ENCODE measurements around the gene CAPN7. TPM values are rescaled to one million over a fixed set of nuclear protein-coding genes. Genes with fewer than 3 reads are reported as not detected.

The CAPN7 gene
- total RNA-seq, 4 donors from 2014 or later: 37.5 to 88.4 (median 59.5) TPM

GRCh38 chr3:15211937-15212336, 5.9 kb downstream of the CAPN7 start:
- Histone ChIP-seq H3K27ac (no peak overlapping the region), H3K36me3 (peaks cover 0 to 57% of the 10 kb centered on the region in 2 donors), H3K27me3 (no peaks in the 10 kb centered on the region), H3K4me3 (no peak overlapping the region), H3K4me1 (peaks cover 4 to 63% (median 16%) of the 10 kb centered on the region in 3 donors), H3K9me3 (no peaks in the 10 kb centered on the region)
- no peak for ATAC-seq
- TF ChIP-seq POLR2AphosphoS5 (IDR thresholded peaks at IDR 0.05) (no peak), CTCF (IDR thresholded peaks at IDR 0.05) (no peak), POLR2A (IDR thresholded peaks at IDR 0.05) (no peak), EP300 (IDR thresholded peaks at IDR 0.05) (no peak)

GRCh38 chr3:15214758-15215157, 8.7 kb downstream of the CAPN7 start:
- WGBS, 2 donors (ENCODE audit: low coverage in 1 of 2): 86% methylated on average over 1 of the region's 1 CpG; no CpG with 5 or more reads in 1 of the 2 donors
- H3K9me3 ChIP-seq: no peaks in the 10 kb centered on the region
- TF ChIP-seq POLR2A (IDR thresholded peaks at IDR 0.05) (no peak), CTCF (IDR thresholded peaks at IDR 0.05) (no peak), POLR2AphosphoS5 (IDR thresholded peaks at IDR 0.05) (no peak)
- H3K27ac ChIP-seq: no peak overlapping the region
- no peaks in the 10 kb centered on the region for H3K27me3 ChIP-seq
- no peak overlapping the region for H3K4me3 ChIP-seq
- peaks cover under 1 to 54% (median 10%) of the 10 kb centered on the region in 3 donors for H3K4me1 ChIP-seq
- peaks cover 8 to 85% of the 10 kb centered on the region in 2 donors for H3K36me3 ChIP-seq
- no peak for ATAC-seq

- Histone ChIP-seq H3K27me3 (no peaks in the 10 kb centered on the region), H3K27ac (no peak overlapping the region), H3K4me1 (peaks cover 0 to 42% (median 10%) of the 10 kb centered on the region in 3 donors), H3K4me3 (no peak overlapping the region), H3K36me3 (peaks cover 11 to 91% of the 10 kb centered on the region in 2 donors), H3K9me3 (no peaks in the 10 kb centered on the region)
- no peak for TF ChIP-seq POLR2AphosphoS5 (IDR thresholded peaks at IDR 0.05)
- 73 to 83% methylated on average over 2 of the region's 2 CpGs for WGBS, 2 donors (ENCODE audit: low coverage in 1 of 2)
- no peak for ATAC-seq
Observed at GRCh38 chr3:15215996-15216395, 9.9 kb downstream of the CAPN7 start.

GRCh38 chr3:15216501-15216900, 10.5 kb downstream of the CAPN7 start:
- no peak for ATAC-seq
- Histone ChIP-seq H3K4me1 (peaks cover 0 to 37% (median 10%) of the 10 kb centered on the region in 3 donors), H3K36me3 (peaks cover 11 to 92% of the 10 kb centered on the region in 2 donors), H3K4me3 (no peak overlapping the region), H3K27ac (no peak overlapping the region), H3K9me3 (no peaks in the 10 kb centered on the region), H3K27me3 (no peaks in the 10 kb centered on the region)
- TF ChIP-seq POLR2AphosphoS5 (IDR thresholded peaks at IDR 0.05) (no peak), CTCF (IDR thresholded peaks at IDR 0.05) (no peak), POLR2A (IDR thresholded peaks at IDR 0.05) (no peak), EP300 (IDR thresholded peaks at IDR 0.05) (no peak)
- WGBS, 2 donors (ENCODE audit: low coverage in 1 of 2): 89 to 95% methylated on average over 1 of the region's 1 CpG

GRCh38 chr3:15217011-15217671, 11.1 kb downstream of the CAPN7 start:
- no peak for TF ChIP-seq POLR2AphosphoS5 (IDR thresholded peaks at IDR 0.05)
- TF ChIP-seq CTCF (IDR thresholded peaks at IDR 0.05): no peak
- TF ChIP-seq EP300 (IDR thresholded peaks at IDR 0.05): no peak
- TF ChIP-seq POLR2A (IDR thresholded peaks at IDR 0.05): no peak
- WGBS, 2 donors (ENCODE audit: low coverage in 1 of 2): 85 to 94% methylated on average over 4 of the region's 4 CpGs
- no peak for ATAC-seq
- Histone ChIP-seq H3K4me3 (no peak overlapping the region), H3K4me1 (peaks cover 0 to 35% (median 10%) of the 10 kb centered on the region in 3 donors), H3K27me3 (no peaks in the 10 kb centered on the region), H3K9me3 (no peaks in the 10 kb centered on the region), H3K27ac (no peak overlapping the region), H3K36me3 (peaks cover 11 to 92% of the 10 kb centered on the region in 2 donors)

Data from gastroesophageal sphincter (tissue), 4 donors.